Duodenal mucosa (tissue), 2 donors: ENCODE results near the gene SHH.

Experiments used
- H3K27ac ChIP-seq: one replicate; pipeline ENCODE4 v1.7.0; 2013; ENCODE audit warnings: low read depth, low read length
- H3K27me3 ChIP-seq, 2 donors: one replicate each; pipeline ENCODE4 v1.7.0; 2013; ENCODE audit warnings: low read length in 2 of 2, control low read depth in 1 of 2; ENCODE audit not compliant: insufficient read depth in 2 of 2, control insufficient read depth in 1 of 2
- H3K36me3 ChIP-seq, 2 donors: one replicate each; pipeline ENCODE4 v1.7.0; 2013; ENCODE audit warnings: low read length in 2 of 2, control low read depth in 1 of 2; ENCODE audit not compliant: insufficient read depth in 2 of 2, control insufficient read depth in 1 of 2
- H3K4me1 ChIP-seq, 2 donors: one replicate each; pipeline ENCODE4 v1.7.0; 2013; ENCODE audit warnings: low read length in 2 of 2, control low read depth in 1 of 2; ENCODE audit not compliant: insufficient read depth in 2 of 2, control insufficient read depth in 1 of 2
- H3K4me3 ChIP-seq, 2 donors: one replicate each; pipeline ENCODE4 v1.7.0; 2013; ENCODE audit warnings: low read length in 2 of 2, low read depth in 1 of 2
- H3K9ac ChIP-seq, 2 donors: one replicate each; pipeline ENCODE4 v1.7.0; 2013; ENCODE audit warnings: low read length in 2 of 2, low read depth in 1 of 2
- H3K9me3 ChIP-seq, 2 donors: one replicate each; pipeline ENCODE4 v1.7.0; 2013; ENCODE audit warnings: low read length in 2 of 2, control low read depth in 1 of 2; ENCODE audit not compliant: control insufficient read depth in 1 of 2

Gene SHH

DNA sequence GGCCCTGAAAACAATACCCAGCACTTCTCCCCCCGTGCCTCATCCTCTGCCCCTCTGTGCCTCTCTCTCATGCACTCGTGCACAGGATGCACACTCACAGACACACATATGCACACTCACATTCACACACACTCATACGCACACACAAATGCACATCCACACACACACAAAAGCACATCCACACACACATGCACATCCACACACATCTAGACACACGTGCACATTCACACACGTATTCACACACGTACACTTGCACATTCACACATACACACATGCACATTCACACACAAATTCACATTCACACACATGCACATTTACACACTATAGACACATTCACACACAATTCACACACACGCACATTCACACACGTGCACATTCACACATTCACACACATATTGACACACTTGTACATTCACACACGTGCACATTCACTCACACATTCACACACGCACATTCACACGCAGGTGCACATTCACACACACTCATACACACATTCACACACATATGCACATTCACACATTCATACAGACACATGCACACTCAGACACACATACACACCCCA is 19.2 kb downstream of the SHH start:
- H3K27me3 ChIP-seq = peaks cover 0 to 3% of the 10 kb centered on the region in 2 donors
- no peaks in the 10 kb centered on the region for H3K36me3 ChIP-seq
- peaks cover 0 to 4% of the 10 kb centered on the region in 2 donors for H3K4me1 ChIP-seq
- no peaks in the 10 kb centered on the region for H3K9me3 ChIP-seq
- no peak overlapping the region for H3K4me3 ChIP-seq
- no peak overlapping the region for H3K27ac ChIP-seq
- no peak overlapping the region for H3K9ac ChIP-seq

DNA sequence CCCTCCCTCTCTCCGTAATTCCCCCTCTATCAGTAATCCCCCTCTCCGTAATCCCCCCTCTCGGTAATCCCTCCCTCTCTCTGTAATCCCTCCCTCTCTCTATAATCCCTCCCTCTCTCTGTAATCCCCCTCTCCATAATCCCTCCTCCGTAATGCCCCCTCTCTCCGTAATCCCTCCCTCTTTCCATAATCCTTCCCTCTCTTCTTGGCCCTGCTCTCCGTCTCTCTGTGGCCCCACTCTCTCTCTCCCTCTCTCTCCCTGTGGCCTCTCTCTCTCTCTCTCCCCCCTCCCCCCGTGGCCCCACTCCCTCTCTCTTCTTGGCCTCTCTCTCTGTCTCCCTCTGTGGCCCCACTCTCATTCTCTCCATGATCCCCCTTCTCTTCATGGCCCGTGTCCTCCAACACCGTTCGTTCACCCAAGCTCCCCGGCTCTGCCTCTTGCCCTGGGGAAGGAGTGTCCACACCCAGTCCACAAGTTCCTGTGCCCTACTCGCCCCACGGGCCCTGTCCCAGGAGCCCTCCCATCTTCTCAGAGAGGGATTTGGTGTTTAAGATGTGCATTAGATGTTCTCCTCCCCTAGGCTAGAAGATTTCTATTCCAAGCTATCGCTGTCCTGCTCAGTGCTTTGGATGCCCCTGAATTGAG is 19.8 kb downstream of the SHH start:
- no peak overlapping the region for H3K27ac ChIP-seq
- no peak overlapping the region for H3K4me3 ChIP-seq
- H3K4me1 ChIP-seq = peaks cover 0 to 4% of the 10 kb centered on the region in 2 donors
- H3K9ac ChIP-seq = no peak overlapping the region
- H3K36me3 ChIP-seq = no peaks in the 10 kb centered on the region
- H3K27me3 ChIP-seq = peaks cover 0 to 5% of the 10 kb centered on the region in 2 donors
- H3K9me3 ChIP-seq = no peaks in the 10 kb centered on the region

DNA sequence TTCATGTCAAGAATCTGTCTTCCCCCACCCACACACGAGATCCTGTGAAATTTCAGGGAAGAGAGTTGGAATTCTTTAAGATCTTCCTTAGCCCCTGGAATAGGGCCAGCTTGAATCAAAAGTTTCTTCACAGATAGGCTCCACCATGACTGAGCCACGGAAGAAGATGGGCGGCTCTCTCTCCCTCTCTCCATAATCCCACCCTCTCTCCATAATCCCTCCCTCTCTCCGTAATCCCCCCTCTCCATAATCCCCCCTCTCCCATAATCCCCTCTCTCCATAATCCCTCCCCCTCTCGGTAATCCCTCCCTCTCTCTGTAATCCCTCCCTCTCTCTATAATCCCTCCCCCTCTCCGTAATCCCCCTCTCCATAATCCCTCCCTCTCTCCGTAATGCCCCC is 20.4 kb downstream of the SHH start:
- Histone ChIP-seq H3K4me3 (no peak overlapping the region), H3K9ac (no peak overlapping the region), H3K36me3 (no peaks in the 10 kb centered on the region), H3K4me1 (peaks cover 0 to 4% of the 10 kb centered on the region in 2 donors), H3K27ac (no peak overlapping the region), H3K9me3 (no peaks in the 10 kb centered on the region), H3K27me3 (peaks cover 2 to 7% of the 10 kb centered on the region in 2 donors)

DNA sequence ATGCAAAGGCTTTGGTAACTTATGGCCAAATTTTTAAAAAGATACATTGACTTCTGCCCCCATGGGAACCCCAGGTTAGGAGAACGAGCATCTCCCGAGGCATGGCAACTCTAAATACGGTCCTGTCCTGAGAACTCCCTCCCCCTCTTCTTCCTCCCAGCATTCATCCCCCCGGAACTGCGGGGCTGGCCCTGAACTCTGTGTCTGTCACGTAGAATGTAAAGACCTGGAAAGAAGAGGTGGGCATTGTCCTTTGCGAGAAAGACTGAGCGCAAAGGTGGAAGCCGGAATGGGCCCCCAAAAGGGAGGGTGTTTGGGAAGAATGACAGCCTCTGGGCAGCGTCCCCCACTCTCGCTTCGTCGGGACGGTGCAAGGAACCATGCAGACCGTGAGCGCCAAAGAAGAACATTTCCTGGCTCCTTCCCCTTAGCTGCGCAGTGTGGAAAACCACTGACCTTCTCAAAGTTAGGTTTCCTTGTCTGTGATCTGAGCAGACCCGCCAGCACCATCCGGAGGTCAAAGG is 21.0 kb downstream of the SHH start:
- Histone ChIP-seq H3K4me1 (no peaks in the 10 kb centered on the region), H3K27me3 (peaks cover 3 to 8% of the 10 kb centered on the region in 2 donors), H3K9ac (no peak overlapping the region), H3K9me3 (no peaks in the 10 kb centered on the region), H3K4me3 (no peak overlapping the region), H3K27ac (no peak overlapping the region), H3K36me3 (no peaks in the 10 kb centered on the region)

- no peak overlapping the region for H3K4me3 ChIP-seq
- no peaks in the 10 kb centered on the region for H3K36me3 ChIP-seq
- H3K27ac ChIP-seq = no peak overlapping the region
- H3K27me3 ChIP-seq = peaks cover 3 to 8% of the 10 kb centered on the region in 2 donors
- no peaks in the 10 kb centered on the region for H3K4me1 ChIP-seq
- no peaks in the 10 kb centered on the region for H3K9me3 ChIP-seq
- no peak overlapping the region for H3K9ac ChIP-seq
Observed at GRCh38 chr7:155790666-155791065, 21.6 kb downstream of the SHH start.

DNA sequence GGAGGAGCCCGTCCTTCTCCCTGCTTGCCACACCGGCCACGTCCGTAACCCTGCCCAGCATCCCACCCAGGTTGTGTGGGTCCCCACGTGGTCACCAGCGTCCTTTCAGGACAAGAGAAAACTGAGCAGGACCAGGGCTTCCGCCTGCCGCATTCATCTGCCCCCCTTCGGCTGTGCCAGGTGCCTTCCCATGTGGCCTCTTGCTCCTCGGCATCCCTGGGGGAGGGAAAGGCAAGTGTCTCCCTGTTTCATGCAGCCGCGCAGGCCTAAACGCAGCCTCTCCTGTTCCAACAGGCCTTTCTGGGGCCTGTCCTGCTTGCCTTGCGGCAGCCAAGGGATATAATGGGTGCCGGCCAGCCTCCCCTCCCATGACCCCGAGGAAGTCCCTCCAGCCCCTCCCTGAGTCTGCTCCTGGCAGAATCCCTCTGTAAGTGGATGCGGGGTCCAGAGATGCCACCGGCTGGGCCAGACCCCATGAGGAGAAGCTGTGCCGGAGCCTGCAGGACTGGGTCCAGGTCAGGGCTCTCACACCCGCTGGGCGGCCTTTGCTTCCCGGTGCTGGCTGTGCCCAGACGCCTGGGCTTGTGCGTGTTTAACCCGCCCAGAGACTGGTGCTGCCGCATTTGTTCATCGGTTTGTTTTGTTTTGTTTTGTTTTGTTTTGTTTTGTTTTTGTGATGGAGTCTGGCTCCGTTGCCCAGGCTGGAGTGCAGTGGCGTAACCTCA is 23.1 kb downstream of the SHH start:
- Histone ChIP-seq H3K4me1 (no peaks in the 10 kb centered on the region), H3K27ac (no peak overlapping the region), H3K4me3 (no peak overlapping the region), H3K9me3 (no peaks in the 10 kb centered on the region), H3K27me3 (peaks cover 3 to 8% of the 10 kb centered on the region in 2 donors), H3K9ac (no peak overlapping the region), H3K36me3 (peaks cover 0 to 2% of the 10 kb centered on the region in 2 donors)

DNA sequence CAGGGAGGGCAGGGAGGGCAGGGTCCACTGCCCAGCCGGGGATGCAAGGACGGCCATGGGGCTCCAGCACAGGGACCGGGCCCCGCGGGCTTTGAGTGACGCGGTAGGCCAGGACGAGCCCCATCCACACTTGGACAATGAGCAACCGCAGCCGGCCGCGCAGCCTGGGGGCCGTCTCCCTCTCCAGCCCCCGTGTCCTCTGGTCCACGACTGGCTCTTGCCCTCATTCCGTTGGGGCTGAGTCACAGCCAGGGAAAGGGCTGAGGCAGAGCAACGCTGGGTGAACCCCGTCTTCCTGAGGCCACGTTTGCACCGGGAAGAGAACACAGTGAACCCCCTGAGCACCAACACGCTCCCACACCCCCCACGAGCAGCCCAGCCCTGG is 23.7 kb downstream of the SHH start:
- Histone ChIP-seq H3K4me3 (no peak overlapping the region), H3K9ac (no peak overlapping the region), H3K9me3 (no peaks in the 10 kb centered on the region), H3K27me3 (peaks cover 3 to 8% of the 10 kb centered on the region in 2 donors), H3K27ac (no peak overlapping the region), H3K4me1 (no peaks in the 10 kb centered on the region), H3K36me3 (peaks cover 0 to 7% of the 10 kb centered on the region in 2 donors)

GRCh38 chr7:155787171-155787851 is 25.0 kb downstream of the SHH start:
- no peaks in the 10 kb centered on the region for H3K9me3 ChIP-seq

GRCh38 chr7:155786491-155786890 is 25.8 kb downstream of the SHH start:
- H3K27me3 ChIP-seq = peaks cover 3 to 8% of the 10 kb centered on the region in 2 donors
- no peaks in the 10 kb centered on the region for H3K4me1 ChIP-seq
- H3K36me3 ChIP-seq = peaks cover 4 to 16% of the 10 kb centered on the region in 2 donors
- no peaks in the 10 kb centered on the region for H3K9me3 ChIP-seq
- no peak overlapping the region for H3K9ac ChIP-seq
- no peak overlapping the region for H3K4me3 ChIP-seq
- H3K27ac ChIP-seq = no peak overlapping the region

More at GRCh38 chr7:155787171-155787851, 25.0 kb downstream of the SHH start:
- H3K27ac ChIP-seq = no peak overlapping the region
- no peaks in the 10 kb centered on the region for H3K4me1 ChIP-seq
- peaks cover 3 to 8% of the 10 kb centered on the region in 2 donors for H3K27me3 ChIP-seq
- peak overlapping the region in 1 of 2 donors; percentile 36 for H3K4me3 ChIP-seq
- peaks cover 4 to 12% of the 10 kb centered on the region in 2 donors for H3K36me3 ChIP-seq
- no peak overlapping the region for H3K9ac ChIP-seq
